Stimulated activated CD4-positive, alpha-beta T cell treated with anti-CD3 and anti-CD28 coated beads, Interleukin-12 subunit alpha, Interleukin-12 subunit beta, amount 100 ng/mL, for 4 hours (primary cell): Measurements from ENCODE around the gene C11orf68.
A peak's percentile ranks its signal among the peaks of the same experiment; 100 is the strongest.
"Not testable (repeated sequence)": the region's sequence is repeated elsewhere in the genome, so short reads cannot be mapped to it uniquely, and the experiment has no call there.

ENCODE experiments used
- DNase-seq: peaks from one replicate; pipeline ENCODE4 v3.0.0-alpha.2; 2020

Gene C11orf68

GRCh38 chr11:65918211-65919140 lies at the start of gene C11orf68:
TSS of gene C11orf68 (minus strand) at chr11:65919062. CDS start at chr11:65919031, 31 bp downstream.
- DNase-seq: no peak

GRCh38 chr11:65967329-65967934 lies 48.6 kb upstream of the C11orf68 start:
- DNase-seq: no peak

GRCh38 chr11:65965986-65966762 lies 47.3 kb upstream of the C11orf68 start:
- DNase-seq: no peak

- DNase-seq: no peak
Observed at GRCh38 chr11:65964906-65965305, 46.0 kb upstream of the C11orf68 start.

- no peak for DNase-seq
Observed at GRCh38 chr11:65962141-65962564, 43.3 kb upstream of the C11orf68 start.

- DNase-seq: peak; percentile 93
Observed at GRCh38 chr11:65961267-65962140, 42.6 kb upstream of the C11orf68 start, which contains the start of gene SART1. TSS of gene SART1 (plus strand) at chr11:65961734. CDS start at chr11:65961781, 47 bp downstream.

GRCh38 chr11:65960824-65961266 lies 42.0 kb upstream of the C11orf68 start:
- DNase-seq: no peak

GRCh38 chr11:65958774-65959420 lies 40.0 kb upstream of the C11orf68 start:
- no peak for DNase-seq

- no peak for DNase-seq
Observed at GRCh38 chr11:65958291-65958690, 39.4 kb upstream of the C11orf68 start.

GRCh38 chr11:65954771-65955170 lies 35.9 kb upstream of the C11orf68 start:
- no peak for DNase-seq

GRCh38 chr11:65953471-65953870 lies 34.6 kb upstream of the C11orf68 start:
- no peak for DNase-seq

GRCh38 chr11:65952052-65952521 lies 33.2 kb upstream of the C11orf68 start:
- no peak for DNase-seq

- DNase-seq: not testable (repeated sequence)
Observed at GRCh38 chr11:65951641-65952040, 32.8 kb upstream of the C11orf68 start.

GRCh38 chr11:65950711-65951110 lies 31.8 kb upstream of the C11orf68 start:
- not testable (repeated sequence) for DNase-seq

- no peak for DNase-seq
Observed at GRCh38 chr11:65947603-65948125, 28.8 kb upstream of the C11orf68 start.

GRCh38 chr11:65947133-65947532 lies 28.3 kb upstream of the C11orf68 start:
- DNase-seq: no peak

- DNase-seq: no peak
Observed at GRCh38 chr11:65946655-65947054, 27.8 kb upstream of the C11orf68 start.

GRCh38 chr11:65945941-65946558 lies 27.2 kb upstream of the C11orf68 start:
- no peak for DNase-seq

- DNase-seq: no peak
Observed at GRCh38 chr11:65945430-65945911, 26.6 kb upstream of the C11orf68 start, which contains the start of gene TSGA10IP. TSS of gene TSGA10IP (plus strand) at chr11:65945480. CDS start at chr11:65945676, 196 bp downstream.

- DNase-seq: no peak
Observed at GRCh38 chr11:65944767-65945166, 25.9 kb upstream of the C11orf68 start.
